Measurements from ENCODE around the gene PAPSS1.
"Not testable (repeated sequence)": the region's sequence is repeated elsewhere in the genome, so short reads cannot be mapped to it uniquely, and the experiment has no call there.

Gene PAPSS1

DNA sequence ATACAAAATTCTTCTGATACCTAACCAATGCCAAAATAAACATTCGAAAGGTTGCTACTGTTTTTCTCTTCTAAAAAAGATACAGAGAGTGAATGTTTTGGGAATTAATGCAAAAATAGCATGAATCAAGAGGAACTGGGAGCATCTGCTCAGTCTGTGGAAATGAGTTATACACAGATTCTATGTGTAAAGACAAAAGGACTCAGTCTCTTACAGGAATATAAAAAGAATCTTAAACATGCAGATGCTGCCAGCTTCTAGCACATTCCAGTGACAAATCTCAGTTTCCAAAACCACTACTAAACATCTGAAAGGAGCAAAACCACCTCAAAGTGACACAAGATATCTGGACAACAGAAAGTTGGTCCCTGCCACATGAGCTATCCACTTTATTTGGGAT lies 55.0 kb downstream of the PAPSS1 start:
- H3K9me3 ChIP-seq (ENCODE audit: severe bottlenecking): no peaks in the 10 kb centered on the region
- H3K4me3 ChIP-seq (ENCODE audit: severe bottlenecking): no peak overlapping the region
- no peak overlapping the region for H3K27ac ChIP-seq (ENCODE audit: poor library complexity, severe bottlenecking)
- DNase-seq (ENCODE audit: low spot score) (no peak), ATAC-seq (ENCODE audit: low read depth) (no peak)
- H3K36me3 ChIP-seq (ENCODE audit: low read depth): no peaks in the 10 kb centered on the region; the same call in 1 of the 2 replicates
- TF ChIP-seq, protein P1, sequence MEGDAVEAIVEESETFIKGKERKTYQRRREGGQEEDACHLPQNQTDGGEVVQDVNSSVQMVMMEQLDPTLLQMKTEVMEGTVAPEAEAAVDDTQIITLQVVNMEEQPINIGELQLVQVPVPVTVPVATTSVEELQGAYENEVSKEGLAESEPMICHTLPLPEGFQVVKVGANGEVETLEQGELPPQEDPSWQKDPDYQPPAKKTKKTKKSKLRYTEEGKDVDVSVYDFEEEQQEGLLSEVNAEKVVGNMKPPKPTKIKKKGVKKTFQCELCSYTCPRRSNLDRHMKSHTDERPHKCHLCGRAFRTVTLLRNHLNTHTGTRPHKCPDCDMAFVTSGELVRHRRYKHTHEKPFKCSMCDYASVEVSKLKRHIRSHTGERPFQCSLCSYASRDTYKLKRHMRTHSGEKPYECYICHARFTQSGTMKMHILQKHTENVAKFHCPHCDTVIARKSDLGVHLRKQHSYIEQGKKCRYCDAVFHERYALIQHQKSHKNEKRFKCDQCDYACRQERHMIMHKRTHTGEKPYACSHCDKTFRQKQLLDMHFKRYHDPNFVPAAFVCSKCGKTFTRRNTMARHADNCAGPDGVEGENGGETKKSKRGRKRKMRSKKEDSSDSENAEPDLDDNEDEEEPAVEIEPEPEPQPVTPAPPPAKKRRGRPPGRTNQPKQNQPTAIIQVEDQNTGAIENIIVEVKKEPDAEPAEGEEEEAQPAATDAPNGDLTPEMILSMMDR (IDR thresholded peaks at IDR 0.05; ENCODE audit: poor library complexity, severe bottlenecking): no peak
- no peaks in the 10 kb centered on the region for H3K27me3 ChIP-seq (ENCODE audit: insufficient read depth, poor library complexity, severe bottlenecking)
- no peaks in the 10 kb centered on the region for H3K4me1 ChIP-seq (ENCODE audit: insufficient read depth, poor library complexity, severe bottlenecking)

DNA sequence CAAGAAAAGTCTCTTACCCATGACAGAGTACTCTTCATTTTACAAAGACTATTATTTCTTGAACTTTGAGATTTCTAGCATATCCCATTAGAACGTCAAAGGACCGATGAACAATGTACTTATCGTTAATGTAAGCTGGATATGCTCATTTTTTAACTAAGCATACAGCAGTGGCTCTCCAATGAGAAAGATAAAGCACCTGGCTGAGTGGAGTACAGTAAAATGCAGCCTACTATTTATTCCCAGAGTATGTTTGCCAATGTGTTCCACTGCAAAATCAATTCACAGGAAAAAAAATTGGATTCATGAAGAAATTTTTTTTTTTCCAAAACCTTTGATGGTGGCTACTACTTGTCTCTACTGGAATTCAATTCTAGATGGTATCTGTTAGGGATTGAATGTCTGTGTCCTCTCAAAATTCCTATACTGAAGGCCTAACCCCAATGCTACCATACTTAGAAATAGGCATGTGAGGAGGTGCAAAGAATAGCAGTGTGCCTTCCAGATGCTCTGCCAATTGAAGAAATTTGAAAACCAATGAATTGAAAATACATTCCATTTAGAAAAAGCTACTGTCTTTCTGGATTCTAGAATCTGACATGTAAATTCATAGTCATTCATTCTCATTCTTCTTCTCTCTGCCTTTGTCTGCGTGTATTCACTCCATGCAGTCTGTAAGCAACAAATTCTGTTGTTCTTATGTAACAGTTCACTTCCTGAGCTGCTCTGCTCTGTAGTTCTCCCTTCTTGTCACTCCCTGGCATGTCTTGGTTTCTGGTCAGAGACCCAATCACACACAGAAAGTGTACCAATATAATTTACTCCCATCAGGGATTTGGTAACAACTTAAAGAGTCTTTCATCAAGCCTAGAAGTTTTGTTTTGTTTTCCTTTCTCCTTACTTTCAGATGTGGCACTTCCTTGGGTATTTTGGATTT lies 61.4 kb downstream of the PAPSS1 start:
- H3K9me3 ChIP-seq (ENCODE audit: severe bottlenecking): no peaks in the 10 kb centered on the region
- H3K36me3 ChIP-seq (ENCODE audit: low read depth): no peaks in the 10 kb centered on the region; the same call in none of the 2 replicates
- H3K27ac ChIP-seq (ENCODE audit: poor library complexity, severe bottlenecking): no peak overlapping the region
- no peaks in the 10 kb centered on the region for H3K27me3 ChIP-seq (ENCODE audit: insufficient read depth, poor library complexity, severe bottlenecking)
- no peak for ATAC-seq (ENCODE audit: low read depth)
- no peak for DNase-seq (ENCODE audit: low spot score)
- TF ChIP-seq, protein P1 (IDR thresholded peaks at IDR 0.05; ENCODE audit: poor library complexity, severe bottlenecking): no peak
- no peaks in the 10 kb centered on the region for H3K4me1 ChIP-seq (ENCODE audit: insufficient read depth, poor library complexity, severe bottlenecking)
- no peak overlapping the region for H3K4me3 ChIP-seq (ENCODE audit: severe bottlenecking)

DNA sequence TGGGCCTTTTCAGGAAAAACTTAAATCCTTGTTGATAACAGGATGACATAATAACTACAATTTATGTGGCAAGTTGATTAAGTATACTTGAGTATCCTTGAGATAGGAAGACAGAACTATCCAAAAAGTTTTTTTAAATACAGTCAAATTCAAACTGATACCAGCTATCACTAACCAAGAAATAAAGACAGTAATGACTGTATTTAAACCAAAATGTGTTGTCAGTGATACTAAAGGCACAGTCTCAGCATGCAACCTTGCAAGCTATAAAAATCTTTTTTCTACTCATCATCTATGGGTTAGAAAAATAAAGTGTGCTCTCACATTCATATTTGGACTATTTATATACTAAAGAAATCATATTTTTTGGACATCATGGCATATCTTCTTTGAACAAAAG lies 64.7 kb downstream of the PAPSS1 start:
- DNase-seq (ENCODE audit: low spot score): no peak
- no peak for ATAC-seq (ENCODE audit: low read depth)
- H3K27me3 ChIP-seq (ENCODE audit: insufficient read depth, poor library complexity, severe bottlenecking): no peaks in the 10 kb centered on the region
- no peak overlapping the region for H3K4me3 ChIP-seq (ENCODE audit: severe bottlenecking)
- H3K36me3 ChIP-seq (ENCODE audit: low read depth): peaks cover 6% of the 10 kb centered on the region
- no peak overlapping the region for H3K27ac ChIP-seq (ENCODE audit: poor library complexity, severe bottlenecking)
- H3K4me1 ChIP-seq (ENCODE audit: insufficient read depth, poor library complexity, severe bottlenecking): no peaks in the 10 kb centered on the region
- no peaks in the 10 kb centered on the region for H3K9me3 ChIP-seq (ENCODE audit: severe bottlenecking)
- TF ChIP-seq, protein P1 (IDR thresholded peaks at IDR 0.05; ENCODE audit: poor library complexity, severe bottlenecking): no peak

DNA sequence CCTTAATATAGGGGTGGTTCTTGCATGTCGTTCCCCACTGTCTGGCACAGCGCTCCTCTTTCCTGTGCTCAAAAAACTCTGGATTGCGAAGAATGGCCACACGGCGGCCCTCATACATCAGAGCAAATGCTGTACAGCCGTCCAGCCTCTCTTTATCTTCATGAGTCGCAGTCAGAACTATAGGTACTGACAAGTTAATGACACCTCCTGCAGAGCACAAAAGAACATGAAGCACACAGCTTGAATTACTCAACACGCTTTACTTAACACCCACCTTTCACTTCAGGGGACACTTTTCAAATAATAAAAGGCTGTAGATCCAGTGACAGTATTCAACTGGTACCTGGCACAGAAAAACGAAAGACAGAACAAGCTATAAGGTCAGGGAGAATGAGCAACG lies 65.3 kb downstream of the PAPSS1 start:
- ATAC-seq (ENCODE audit: low read depth): no peak
- no peaks in the 10 kb centered on the region for H3K27me3 ChIP-seq (ENCODE audit: insufficient read depth, poor library complexity, severe bottlenecking)
- no peak overlapping the region for H3K27ac ChIP-seq (ENCODE audit: poor library complexity, severe bottlenecking)
- no peak overlapping the region for H3K4me3 ChIP-seq (ENCODE audit: severe bottlenecking)
- DNase-seq (ENCODE audit: low spot score): no peak
- no peaks in the 10 kb centered on the region for H3K9me3 ChIP-seq (ENCODE audit: severe bottlenecking)
- H3K4me1 ChIP-seq (ENCODE audit: insufficient read depth, poor library complexity, severe bottlenecking): no peaks in the 10 kb centered on the region
- peaks cover 6% of the 10 kb centered on the region for H3K36me3 ChIP-seq (ENCODE audit: low read depth)
- TF ChIP-seq, protein P1 (IDR thresholded peaks at IDR 0.05; ENCODE audit: poor library complexity, severe bottlenecking): peak; percentile 14

DNA sequence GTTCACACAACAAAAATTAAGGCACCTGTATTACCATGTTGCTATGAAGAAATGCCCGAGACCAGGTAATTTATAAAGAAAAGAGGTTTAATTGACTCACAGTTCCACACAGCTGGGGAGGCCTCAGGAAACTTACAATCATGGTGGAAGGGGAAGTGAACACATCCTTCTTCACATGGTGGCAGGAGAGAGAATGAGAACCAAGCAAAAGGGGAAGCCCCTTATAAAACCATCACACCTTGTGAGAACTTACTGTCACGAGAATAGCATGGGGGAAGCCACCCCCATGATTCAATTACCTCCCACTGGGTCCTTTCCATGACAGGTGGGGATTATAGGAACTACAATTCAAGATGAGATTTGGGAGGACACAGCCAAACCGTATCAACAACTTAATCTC lies 68.6 kb downstream of the PAPSS1 start:
- not testable (repeated sequence) for H3K4me1 ChIP-seq (ENCODE audit: insufficient read depth, poor library complexity, severe bottlenecking); H3K4me3 ChIP-seq (ENCODE audit: severe bottlenecking); H3K36me3 ChIP-seq (ENCODE audit: low read depth); H3K27me3 ChIP-seq (ENCODE audit: insufficient read depth, poor library complexity, severe bottlenecking); ATAC-seq (ENCODE audit: low read depth); DNase-seq (ENCODE audit: low spot score); H3K27ac ChIP-seq (ENCODE audit: poor library complexity, severe bottlenecking); H3K9me3 ChIP-seq (ENCODE audit: severe bottlenecking)

Data from RWPE2 (cell line).